Thymus (tissue), 2 donors: Measurements from ENCODE around the gene SNTN. TPM values are rescaled to one million over a fixed set of nuclear protein-coding genes. Genes with fewer than 3 reads are reported as not detected.

Experiments
- polyA plus RNA-seq: library from polyadenylated mRNA; stranded (reverse); fragments of 200-250 nt; gene quantifications from one replicate; pipeline ENCODE4 v1.2.3, GENCODE V29; 2013
- total RNA-seq: library from RNA; stranded (reverse); fragments of 120-200 nt; gene quantifications from one replicate; pipeline ENCODE4 v1.2.4, GENCODE V29; 2013
- donor health status: healthy.

SNTN gene
- total and polyA plus RNA-seq, 2 donors: 0.16 TPM; not detected in 1

Other genes with a start within 250 kb of the SNTN start
- not detected for gene C3orf49, start 166.6 kb downstream of the SNTN start, total RNA-seq
- gene C3orf49, start 166.6 kb downstream of the SNTN start, polyA plus RNA-seq: 0.05 TPM
- 73.8 TPM for gene THOC7, start 211.1 kb downstream of the SNTN start, total RNA-seq
- gene THOC7, start 211.1 kb downstream of the SNTN start, polyA plus RNA-seq: 148 TPM
- 11.8 TPM for gene ATXN7, start 211.2 kb downstream of the SNTN start, total RNA-seq
- gene ATXN7, start 211.2 kb downstream of the SNTN start, polyA plus RNA-seq: 7.8 TPM